Stromal cell of bone marrow (primary cell): ENCODE measurements around the gene ZNF112.
A peak's percentile ranks its signal among the peaks of the same experiment; 100 is the strongest.
"Not testable (repeated sequence)": the region's sequence is repeated elsewhere in the genome, so short reads cannot be mapped to it uniquely, and the experiment has no call there.

Source experiments
- DNase-seq: peaks from one replicate; pipeline ENCODE4 v3.0.0-alpha.2; 2012; ENCODE audit warnings: low read depth

Gene ZNF112

GRCh38 chr19:44356383-44357111 lies at the start of gene ZNF112:
TSS of gene ZNF112 (minus strand) at chr19:44356680. CDS start at chr19:44340539, 16,141 bp downstream.
- DNase-seq: peak; percentile 93

GRCh38 chr19:44401139-44402115 lies 44.9 kb upstream of the ZNF112 start, which contains the start of gene ZNF285:
TSS of gene ZNF285 (minus strand) at chr19:44401608. CDS start at chr19:44397213, 4,395 bp downstream.
- DNase-seq: peak; percentile 93

- not testable (repeated sequence) for DNase-seq
These were observed 32.8 kb upstream of the ZNF112 start for GRCh38 chr19:44389268-44389667.

- DNase-seq: no peak
These were observed 18.3 kb upstream of the ZNF112 start for GRCh38 chr19:44374789-44375188.

- DNase-seq: no peak
These were observed 15.5 kb upstream of the ZNF112 start for GRCh38 chr19:44371815-44372480.

- DNase-seq: no peak
These were observed 10.5 kb upstream of the ZNF112 start for GRCh38 chr19:44367024-44367423.

- no peak for DNase-seq
These were observed 9.9 kb downstream of the ZNF112 start for GRCh38 chr19:44346556-44346955.

- DNase-seq: no peak
These were observed 10.5 kb downstream of the ZNF112 start for GRCh38 chr19:44345959-44346358.

GRCh38 chr19:44344255-44344654 lies 12.2 kb downstream of the ZNF112 start:
- DNase-seq: no peak

GRCh38 chr19:44341794-44342193 lies 14.7 kb downstream of the ZNF112 start:
- no peak for DNase-seq

GRCh38 chr19:44334639-44335038 lies 21.8 kb downstream of the ZNF112 start:
- not testable (repeated sequence) for DNase-seq

GRCh38 chr19:44332145-44332544 lies 24.3 kb downstream of the ZNF112 start:
- no peak for DNase-seq

GRCh38 chr19:44315883-44316282 lies 40.6 kb downstream of the ZNF112 start:
- DNase-seq: no peak

GRCh38 chr19:44313231-44313630 lies 43.2 kb downstream of the ZNF112 start:
- no peak for DNase-seq

- no peak for DNase-seq
These were observed 48.5 kb downstream of the ZNF112 start for GRCh38 chr19:44308011-44308410.

GRCh38 chr19:44306283-44306682 lies 50.2 kb downstream of the ZNF112 start:
- DNase-seq: no peak

GRCh38 chr19:44305457-44305856 lies 51.0 kb downstream of the ZNF112 start:
- no peak for DNase-seq

- DNase-seq: peak; percentile 99
These were observed 51.8 kb downstream of the ZNF112 start, which contains the start of gene ZNF235 for GRCh38 chr19:44304659-44305193. TSS of gene ZNF235 (minus strand) at chr19:44305025. CDS start at chr19:44303404, 1,621 bp downstream.

- peak; percentile 19 for DNase-seq
These were observed 52.4 kb downstream of the ZNF112 start for GRCh38 chr19:44303976-44304568.

GRCh38 chr19:44303320-44303719 lies 53.2 kb downstream of the ZNF112 start:
- no peak for DNase-seq

GRCh38 chr19:44284968-44285367 lies 71.5 kb downstream of the ZNF112 start:
- no peak for DNase-seq
